Stimulated activated CD8-positive, alpha-beta memory T cell treated with anti-CD3 and anti-CD28 coated beads, Interleukin-12 subunit alpha, Interleukin-12 subunit beta, amount 100 ng/mL, for 24 hours (primary cell): ENCODE measurements around the gene NLRP5.
"Not testable (repeated sequence)": the region's sequence is repeated elsewhere in the genome, so short reads cannot be mapped to it uniquely, and the experiment has no call there.

Source experiments
- DNase-seq: peaks from one replicate; pipeline ENCODE4 v3.0.0-alpha.2; 2020; ENCODE audit errors: extremely low read depth

Gene NLRP5

GRCh38 chr19:56098731-56099568 is 112.4 kb downstream of the NLRP5 start:
- no peak for DNase-seq

DNA sequence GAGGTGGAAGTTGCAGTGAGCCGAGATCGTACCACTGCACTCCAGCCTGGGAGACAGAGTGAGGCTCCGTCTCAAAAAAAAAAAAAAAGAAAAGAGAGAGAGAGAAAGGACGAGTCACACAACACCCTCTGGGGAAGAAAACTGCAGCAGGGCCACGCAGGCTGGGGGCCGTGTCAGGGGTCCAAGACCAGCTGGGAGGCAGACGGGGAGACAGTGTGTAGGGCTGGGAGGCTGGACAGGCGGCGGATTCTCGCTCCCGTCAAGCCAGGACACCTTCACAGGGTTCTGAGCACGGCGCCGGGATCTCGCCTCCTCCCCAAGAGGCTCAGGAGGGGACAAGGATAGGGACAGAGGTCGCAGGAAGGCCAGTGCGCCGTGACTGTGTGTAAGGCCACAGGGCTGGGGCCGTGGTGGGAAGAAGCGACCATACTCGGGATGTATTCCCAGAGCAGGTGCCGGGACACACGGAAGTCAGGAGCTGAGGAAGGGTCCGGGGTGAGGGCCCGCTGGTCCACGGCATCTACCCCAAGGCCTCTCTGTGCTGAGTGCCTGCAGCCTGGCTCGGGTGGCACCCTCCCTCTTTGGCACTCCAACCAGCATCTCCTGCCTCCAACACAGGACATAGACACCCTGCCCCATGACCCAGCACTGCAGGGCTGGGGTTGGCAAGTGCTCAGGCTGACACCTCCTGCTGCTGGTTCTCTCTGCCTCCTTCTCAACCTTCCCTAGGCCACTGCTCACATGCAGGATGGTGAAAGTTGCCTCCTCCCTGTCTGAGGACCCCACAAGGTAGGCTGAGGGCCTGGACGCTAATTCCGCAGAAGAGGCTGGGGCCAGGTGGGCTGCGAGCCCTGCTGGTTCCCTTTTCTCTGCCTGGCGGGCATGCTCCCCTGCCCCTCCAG is 113.3 kb downstream of the NLRP5 start:
- DNase-seq, result no peak

- no peak for DNase-seq
Observed at GRCh38 chr19:56101095-56101494, 114.5 kb downstream of the NLRP5 start.

DNA sequence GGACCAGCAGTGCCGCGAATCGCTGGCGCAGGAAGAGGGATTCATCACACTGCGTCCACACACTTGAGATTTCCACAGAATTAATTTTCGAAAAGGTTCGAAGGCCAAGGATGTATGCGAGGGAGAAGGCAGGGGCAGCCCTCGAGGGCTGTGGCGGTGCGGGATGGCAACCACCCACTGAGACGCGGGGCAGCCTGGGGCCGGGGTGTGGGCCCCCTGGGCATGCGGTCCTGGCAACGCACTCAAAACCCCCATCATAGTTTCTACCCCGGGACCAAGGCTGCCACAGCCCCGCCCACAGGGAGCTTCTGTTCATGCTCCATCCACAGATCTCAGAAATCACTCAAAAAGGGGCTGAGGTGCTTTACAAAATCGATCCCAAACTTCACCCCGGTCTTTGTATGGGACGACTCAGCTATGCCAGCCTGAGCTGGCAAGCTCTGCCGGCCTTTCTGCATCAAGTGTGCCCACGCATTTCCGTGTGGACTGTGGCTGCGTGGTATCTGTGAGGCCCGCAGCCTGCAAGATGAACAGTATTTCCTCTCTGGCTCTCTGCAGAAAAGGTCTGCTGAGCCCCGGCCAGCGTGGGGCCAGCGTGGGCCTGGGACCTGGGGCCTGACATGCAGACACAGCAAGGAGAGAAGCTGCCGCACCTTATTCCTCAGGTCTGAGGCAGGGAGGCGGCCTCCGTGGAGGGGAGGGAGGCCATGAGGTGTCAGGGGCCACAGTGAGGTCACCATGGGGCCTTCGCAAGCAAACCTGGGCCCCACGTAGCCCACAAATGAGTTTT is 115.4 kb downstream of the NLRP5 start:
- no peak for DNase-seq

DNA sequence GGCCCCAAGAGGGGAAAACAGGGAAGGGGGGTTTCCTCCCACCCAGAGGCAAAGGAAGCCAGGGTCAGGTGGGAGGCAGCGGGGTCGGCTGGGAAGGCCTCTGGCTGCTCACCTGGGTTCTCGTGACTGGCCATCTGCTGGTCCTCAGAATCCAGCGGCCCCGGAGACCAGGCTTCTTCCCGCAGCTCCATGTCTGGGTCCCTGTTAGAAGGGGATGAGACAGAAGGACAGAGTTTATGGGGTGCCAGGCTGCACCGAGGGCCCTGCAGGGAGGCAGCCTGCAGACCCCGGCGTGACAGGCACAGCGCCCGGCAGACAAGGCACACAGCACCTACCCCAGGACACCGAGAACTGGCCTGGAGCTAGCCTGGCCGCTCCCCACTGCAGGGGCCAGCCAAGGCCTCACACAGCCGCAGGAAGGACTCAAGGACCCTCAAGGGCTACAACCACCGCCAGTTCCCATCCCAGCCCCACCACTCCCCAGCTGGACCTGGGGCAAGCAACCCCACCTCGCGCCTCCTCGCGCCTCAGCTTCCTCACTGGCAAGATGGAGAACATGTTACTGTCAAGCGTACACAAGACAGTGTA is 116.5 kb downstream of the NLRP5 start:
- no peak for DNase-seq

- DNase-seq, result no peak
Observed at GRCh38 chr19:56104423-56104822, 117.8 kb downstream of the NLRP5 start.

GRCh38 chr19:56105090-56105701 is 118.6 kb downstream of the NLRP5 start:
- DNase-seq, result no peak

- not testable (repeated sequence) for DNase-seq
Observed at GRCh38 chr19:56105831-56106396, 119.3 kb downstream of the NLRP5 start.

DNA sequence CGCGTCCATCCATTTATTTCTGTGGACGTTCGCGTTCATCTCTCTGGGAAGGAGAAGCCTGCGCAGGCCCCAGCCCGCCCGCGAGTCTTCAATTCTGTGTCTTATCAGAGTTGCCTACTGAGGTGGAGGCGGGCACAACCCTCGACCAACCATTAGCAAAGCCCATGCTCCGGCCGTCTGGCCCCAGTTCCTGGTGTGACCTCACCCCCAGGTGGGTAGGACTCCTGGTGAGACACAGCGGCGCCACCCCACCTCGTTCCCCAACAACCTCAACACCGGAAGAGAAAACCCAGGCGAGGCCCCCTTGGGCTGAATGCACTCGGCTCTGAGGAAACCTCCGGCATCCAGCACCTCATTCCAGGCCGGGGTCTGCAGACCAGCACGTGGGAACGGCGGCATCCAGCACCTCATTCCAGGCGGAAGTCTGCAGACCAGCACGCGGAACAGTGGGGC is 119.8 kb downstream of the NLRP5 start:
- no peak for DNase-seq

GRCh38 chr19:56106993-56107392 is 120.4 kb downstream of the NLRP5 start:
- DNase-seq, result no peak

- no peak for DNase-seq
Observed at GRCh38 chr19:56107626-56108351, 121.2 kb downstream of the NLRP5 start.

GRCh38 chr19:56108447-56109195 is 122.0 kb downstream of the NLRP5 start:
- DNase-seq, result no peak

- DNase-seq, result no peak
Observed at GRCh38 chr19:56109226-56109625, 122.7 kb downstream of the NLRP5 start.

DNA sequence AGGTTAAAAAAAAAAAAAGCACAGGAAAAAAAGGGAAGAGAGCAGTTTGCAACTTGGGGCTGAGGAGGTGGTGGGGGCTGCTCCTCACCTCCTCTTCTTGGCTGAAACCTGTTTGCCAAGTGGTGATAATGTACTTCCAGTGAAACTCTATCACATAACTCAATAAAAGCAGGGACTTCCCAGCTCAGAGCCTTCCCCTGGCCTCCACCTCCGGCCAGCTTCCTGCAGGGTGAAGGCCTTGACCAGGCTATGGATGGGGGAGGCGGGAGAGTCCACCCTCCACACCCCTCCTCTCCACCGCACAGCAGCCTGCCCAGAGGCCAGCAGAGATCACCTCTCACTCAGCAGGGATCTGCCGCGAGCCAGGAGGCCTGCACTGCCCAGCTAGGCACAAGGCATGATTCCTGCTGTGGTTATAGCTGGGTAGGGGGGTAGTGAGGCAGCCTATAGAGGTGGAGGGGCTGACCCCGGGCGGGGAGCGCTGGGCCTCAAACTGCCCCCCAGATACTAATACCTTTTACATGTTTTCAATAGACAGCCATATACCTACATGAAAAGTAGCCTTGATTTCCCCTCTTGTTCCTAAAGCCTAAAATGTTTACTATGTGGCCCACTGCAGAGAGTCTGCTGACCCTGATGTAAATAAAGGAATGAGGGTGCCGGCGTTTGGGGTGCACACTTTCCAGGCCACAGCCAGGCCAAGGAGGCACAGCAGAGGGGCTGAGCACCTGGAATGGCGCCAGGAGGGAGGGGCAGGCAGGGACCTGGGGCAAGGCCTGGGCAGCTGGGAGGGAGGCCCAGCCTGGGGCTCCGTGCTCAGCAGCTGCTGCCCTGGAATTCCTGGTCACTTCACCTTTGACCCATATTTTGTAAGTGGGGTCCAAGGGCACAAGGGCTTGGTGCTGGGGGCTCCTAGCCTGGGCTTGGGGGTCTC is 124.2 kb downstream of the NLRP5 start:
- no peak for DNase-seq
